IgD-negative memory B cell (primary cell): Measurements from ENCODE around the gene MAP3K2. TPM values are rescaled to one million over a fixed set of nuclear protein-coding genes. Genes with fewer than 3 reads are reported as not detected.

Experiments
- H3K27ac Mint-ChIP-seq, 3 donors: one replicate each; pipeline ENCODE4 v1.8.0; 2020 to 2022; ENCODE audit warnings: mild to moderate bottlenecking in 3 of 3, mixed read lengths in 3 of 3, moderate library complexity in 1 of 3
- H3K27me3 Mint-ChIP-seq: one replicate; pipeline ENCODE4 v1.8.0; 2021; ENCODE audit warnings: mixed read lengths
- H3K36me3 Mint-ChIP-seq: one replicate; pipeline ENCODE4 v1.8.0; 2020; ENCODE audit warnings: mild to moderate bottlenecking, mixed read lengths
- H3K4me1 Mint-ChIP-seq, 3 donors: one replicate each; pipeline ENCODE4 v1.8.0; 2020 to 2022; ENCODE audit warnings: mixed read lengths in 3 of 3, mild to moderate bottlenecking in 1 of 3
- H3K4me3 Mint-ChIP-seq, 4 donors: one replicate each; pipeline ENCODE4 v1.8.0; 2020 to 2022; ENCODE audit warnings: mild to moderate bottlenecking in 4 of 4, mixed read lengths in 4 of 4, moderate library complexity in 3 of 4
- H3K9me3 Mint-ChIP-seq, 3 donors: one replicate each; pipeline ENCODE4 v1.8.0; 2020 to 2021; ENCODE audit warnings: mixed read lengths in 3 of 3, mild to moderate bottlenecking in 1 of 3
- polyA plus RNA-seq: library from polyadenylated mRNA; unstranded; fragments of 300-500 nt; fragmentation: Illumina TruSeq; gene quantifications from one replicate; pipeline ENCODE4 v1.2.3, GENCODE V29; 2021

Gene MAP3K2
- polyA plus RNA-seq, 1 donor from 2014 or later, result 66.8 TPM

DNA sequence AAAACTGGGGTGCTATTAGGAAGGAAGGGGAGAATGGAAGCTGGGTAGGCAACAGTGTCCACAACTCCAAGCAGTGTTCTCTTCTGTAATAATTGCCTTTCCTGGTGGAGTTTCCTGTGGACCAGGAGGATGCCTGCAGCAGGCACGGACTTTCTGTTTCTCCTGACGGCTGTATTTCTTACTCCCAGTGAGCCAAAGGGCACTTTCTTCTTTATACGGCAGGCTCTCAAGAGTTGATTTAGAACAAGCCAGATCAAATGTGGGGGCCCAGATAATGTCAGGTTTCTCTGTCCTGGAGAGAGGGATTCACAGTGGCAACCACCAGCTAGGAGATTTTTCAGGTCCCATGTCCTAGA lies 17.5 kb upstream of the MAP3K2 start:
- Mint-ChIP-seq H3K4me3 (peak overlapping the region in 2 of 4 donors; percentile 39 to 73), H3K9me3 (no peaks in the 10 kb centered on the region), H3K27me3 (no peaks in the 10 kb centered on the region), H3K4me1 (peaks cover 20 to 25% (median 23%) of the 10 kb centered on the region in 3 donors), H3K36me3 (no peaks in the 10 kb centered on the region), H3K27ac (no peak overlapping the region)

DNA sequence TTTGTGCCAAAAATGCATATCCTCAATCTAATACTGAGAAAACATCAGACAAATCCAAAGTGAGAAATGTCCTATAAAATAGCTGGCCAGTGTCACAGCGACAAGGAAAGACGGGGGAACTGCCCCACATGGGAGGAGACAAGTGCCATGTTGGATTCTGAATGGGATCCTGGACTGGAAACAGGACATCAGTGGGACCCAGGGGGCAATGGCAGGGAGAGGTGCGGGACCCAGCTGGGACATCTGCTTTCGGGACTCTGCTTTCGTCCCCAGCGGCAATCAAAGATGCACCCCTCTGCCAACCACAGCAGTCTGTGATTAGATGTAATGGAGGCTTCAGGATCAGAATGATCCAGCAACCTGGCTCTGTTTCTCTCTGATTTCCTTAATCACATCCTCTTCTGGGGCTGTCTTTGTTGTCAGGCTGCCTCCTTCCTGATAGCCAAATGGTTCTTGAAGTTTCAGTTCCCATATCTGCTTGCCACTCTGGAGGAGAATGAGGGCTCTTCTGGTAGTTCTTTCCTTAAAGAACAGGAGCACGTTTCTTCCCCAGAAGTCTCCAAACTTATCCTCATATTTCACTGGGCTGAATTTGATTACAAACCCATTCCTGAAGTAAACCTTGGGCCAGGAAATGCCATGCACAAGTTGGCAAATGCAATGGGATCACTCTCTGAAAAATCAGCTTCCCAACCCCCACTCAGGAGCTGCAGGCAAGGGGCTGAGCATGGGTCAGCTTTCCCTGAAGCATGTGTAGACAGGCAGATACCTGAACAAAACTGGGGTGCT lies 16.9 kb upstream of the MAP3K2 start:
- H3K4me3 Mint-ChIP-seq, result peak overlapping the region in 2 of 4 donors; percentile 42 to 73
- H3K27me3 Mint-ChIP-seq, result no peaks in the 10 kb centered on the region

DNA sequence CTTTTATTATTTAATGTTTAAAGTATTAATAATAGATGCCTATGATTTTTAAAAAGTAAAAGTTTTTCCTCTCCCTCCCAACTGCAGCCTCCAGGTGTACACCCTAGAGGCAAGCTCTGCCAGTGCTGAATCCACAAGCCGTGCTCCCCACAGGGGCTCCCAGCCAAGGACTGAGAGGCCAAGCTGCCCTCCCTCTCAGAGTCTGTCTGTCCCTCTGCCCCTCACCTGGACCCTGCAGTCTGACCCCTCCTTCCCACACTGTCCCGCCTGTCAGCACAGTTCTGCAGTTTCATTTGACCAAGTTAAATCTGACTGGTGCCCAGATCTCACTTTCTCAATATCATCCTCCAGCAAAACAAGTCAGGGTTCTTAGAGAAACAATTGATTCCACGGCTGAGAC lies 15.7 kb upstream of the MAP3K2 start:
- peaks cover 21 to 26% (median 23%) of the 10 kb centered on the region in 3 donors for H3K4me1 Mint-ChIP-seq
- H3K27me3 Mint-ChIP-seq, result no peaks in the 10 kb centered on the region
- H3K36me3 Mint-ChIP-seq, result no peaks in the 10 kb centered on the region
- H3K4me3 Mint-ChIP-seq, result peak overlapping the region in 2 of 4 donors; percentile 42 to 47
- H3K27ac Mint-ChIP-seq, result no peak overlapping the region
- H3K9me3 Mint-ChIP-seq, result no peaks in the 10 kb centered on the region

More for the DNA sequence above, 16.9 kb upstream of the MAP3K2 start:
- peak overlapping the region in 1 of 3 donors; percentile 5 for H3K27ac Mint-ChIP-seq
- no peaks in the 10 kb centered on the region for H3K36me3 Mint-ChIP-seq
- peaks cover 21 to 26% (median 21%) of the 10 kb centered on the region in 3 donors for H3K4me1 Mint-ChIP-seq
- no peaks in the 10 kb centered on the region for H3K9me3 Mint-ChIP-seq

DNA sequence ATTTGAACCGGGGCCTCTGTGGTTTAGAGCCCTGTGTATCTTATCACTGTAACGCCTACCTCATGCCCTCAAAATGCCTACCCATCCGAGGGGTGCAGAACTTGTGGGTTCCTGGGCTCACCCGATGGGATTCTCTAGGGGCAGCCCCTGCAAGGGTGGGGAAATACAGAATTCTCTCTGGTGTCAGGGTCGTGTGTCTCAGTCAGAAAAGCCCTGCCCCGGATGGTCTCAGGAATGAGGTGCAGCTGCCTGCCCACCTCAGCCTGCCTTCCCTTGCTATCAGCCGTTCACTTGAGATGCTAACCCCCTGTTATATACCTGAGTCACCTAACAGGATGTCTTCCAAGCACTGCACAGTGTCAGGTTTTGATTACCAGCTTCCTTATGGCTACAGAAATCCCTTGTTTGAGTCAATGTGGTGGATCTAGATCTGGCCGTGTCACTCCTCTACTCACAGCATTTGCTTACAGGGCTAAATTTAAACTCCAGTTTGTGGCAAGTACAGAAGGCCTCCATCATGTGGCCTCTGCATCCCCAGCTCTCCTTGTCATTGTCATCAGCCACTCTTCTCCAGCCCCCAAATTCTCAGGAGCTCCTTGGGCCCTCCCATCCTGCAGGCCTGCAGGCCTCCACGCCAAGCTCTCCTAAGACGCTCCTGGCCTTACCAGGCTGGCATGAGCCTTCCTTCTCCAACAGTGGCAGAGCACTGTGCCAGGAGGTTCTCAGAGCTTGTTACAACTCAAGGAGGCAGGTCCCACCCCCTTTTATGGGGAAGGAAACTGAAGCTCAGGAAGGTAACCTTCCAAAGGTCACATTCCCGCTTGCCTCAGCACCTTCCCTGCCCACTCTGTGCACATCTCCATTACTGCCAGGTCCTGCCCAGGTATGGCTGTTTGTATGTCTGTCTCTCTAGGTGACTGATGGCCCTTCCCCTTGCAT lies 14.3 kb upstream of the MAP3K2 start:
- H3K9me3 Mint-ChIP-seq, result no peaks in the 10 kb centered on the region
- H3K4me3 Mint-ChIP-seq, result peak overlapping the region in 1 of 4 donors; percentile 34
- no peak overlapping the region for H3K27ac Mint-ChIP-seq
- peaks cover 20 to 26% (median 21%) of the 10 kb centered on the region in 3 donors for H3K4me1 Mint-ChIP-seq
- no peaks in the 10 kb centered on the region for H3K36me3 Mint-ChIP-seq
- no peaks in the 10 kb centered on the region for H3K27me3 Mint-ChIP-seq

DNA sequence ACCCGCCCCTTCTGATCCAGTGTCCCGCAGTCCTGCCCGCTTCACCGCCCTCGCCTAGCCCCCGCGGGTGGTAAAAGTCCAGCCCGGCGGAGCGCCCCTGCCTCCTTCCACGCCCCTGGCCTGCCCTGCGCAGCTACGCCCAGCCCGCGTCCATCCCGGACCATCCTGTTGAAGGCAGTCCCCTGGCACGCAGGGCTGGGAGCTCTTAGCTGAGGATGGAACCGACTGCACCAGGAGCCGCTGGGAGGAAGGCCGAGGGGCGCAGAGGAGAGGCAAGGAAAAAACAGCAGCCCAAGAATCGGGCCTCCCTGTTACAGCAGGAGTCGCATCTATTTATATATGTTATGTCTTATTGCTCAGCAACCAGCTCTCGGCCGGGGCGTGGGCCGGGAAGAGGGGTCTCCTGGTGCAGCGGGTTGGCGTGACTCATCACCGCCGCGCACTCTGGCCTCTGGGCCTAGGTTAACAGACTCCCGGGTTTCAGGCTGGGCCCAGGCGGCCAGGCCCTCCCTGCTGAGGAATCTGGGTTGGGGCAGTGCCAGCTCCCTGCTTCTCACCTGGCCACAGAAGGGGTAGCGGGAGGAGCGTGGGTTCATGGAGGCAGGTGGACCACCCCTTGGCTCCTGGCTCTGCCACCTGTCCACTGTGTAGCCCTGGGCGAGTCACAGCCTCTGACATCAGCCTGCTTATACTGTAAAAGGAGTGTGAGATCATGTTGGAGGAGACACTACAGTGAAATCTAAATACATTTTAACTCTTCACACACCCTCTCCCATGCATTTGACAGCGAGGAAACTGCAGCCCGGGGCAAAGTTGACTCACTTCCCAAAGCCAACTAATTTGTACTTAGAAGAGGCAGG lies 13.4 kb upstream of the MAP3K2 start:
- H3K4me1 Mint-ChIP-seq, result peaks cover 20 to 26% (median 21%) of the 10 kb centered on the region in 3 donors
- no peaks in the 10 kb centered on the region for H3K9me3 Mint-ChIP-seq
- H3K36me3 Mint-ChIP-seq, result no peaks in the 10 kb centered on the region
- no peak overlapping the region for H3K27ac Mint-ChIP-seq
- H3K4me3 Mint-ChIP-seq, result no peak overlapping the region
- no peaks in the 10 kb centered on the region for H3K27me3 Mint-ChIP-seq

DNA sequence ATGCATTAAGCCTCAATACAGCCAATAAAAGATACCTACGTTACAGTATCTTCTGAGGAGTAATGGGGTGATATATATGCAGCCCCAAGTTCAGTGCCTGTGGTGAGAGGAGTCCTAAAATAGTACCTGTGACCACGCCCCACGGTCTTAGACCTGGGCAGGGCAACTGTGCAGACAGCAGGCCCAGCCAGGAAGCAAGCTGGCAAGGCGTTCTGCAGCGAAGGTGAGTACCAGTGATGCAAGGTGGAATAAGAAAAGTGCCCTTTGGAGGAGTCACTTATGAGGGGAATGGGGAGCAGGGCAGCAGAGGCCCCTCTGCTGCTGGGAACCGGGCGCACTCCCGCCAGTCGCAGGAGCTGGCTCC lies 12.7 kb upstream of the MAP3K2 start:
- no peaks in the 10 kb centered on the region for H3K27me3 Mint-ChIP-seq

DNA sequence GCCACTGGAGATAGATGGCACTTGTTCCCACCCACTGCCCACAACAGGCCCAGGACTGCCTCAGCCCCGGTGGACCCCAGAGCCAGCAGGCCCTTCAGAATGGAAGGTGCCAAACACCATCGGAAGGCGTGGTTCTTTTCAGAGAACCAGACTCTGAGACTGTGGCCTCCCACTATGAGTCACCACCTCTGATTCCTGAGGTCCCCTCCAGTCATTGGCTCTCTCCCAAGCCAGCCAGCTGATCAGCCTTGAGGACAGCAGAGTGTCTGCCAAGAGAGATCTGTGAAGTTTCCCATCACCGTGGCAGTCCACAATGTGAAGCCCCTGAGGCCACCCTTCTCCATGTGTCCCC lies 10.4 kb upstream of the MAP3K2 start:
- Mint-ChIP-seq H3K27me3 (no peaks in the 10 kb centered on the region), H3K4me3 (peak overlapping the region in 1 of 4 donors; percentile 60), H3K36me3 (peaks cover 2% of the 10 kb centered on the region), H3K9me3 (peaks cover 0 to 2% (median 0%) of the 10 kb centered on the region in 3 donors), H3K27ac (peak overlapping the region in 1 of 3 donors; percentile 86), H3K4me1 (peaks cover 7 to 11% (median 10%) of the 10 kb centered on the region in 3 donors)

More for the DNA sequence above, 12.7 kb upstream of the MAP3K2 start:
- Mint-ChIP-seq H3K4me3 (no peak overlapping the region), H3K4me1 (peaks cover 20 to 26% (median 21%) of the 10 kb centered on the region in 3 donors), H3K36me3 (no peaks in the 10 kb centered on the region), H3K27ac (no peak overlapping the region), H3K9me3 (no peaks in the 10 kb centered on the region)

DNA sequence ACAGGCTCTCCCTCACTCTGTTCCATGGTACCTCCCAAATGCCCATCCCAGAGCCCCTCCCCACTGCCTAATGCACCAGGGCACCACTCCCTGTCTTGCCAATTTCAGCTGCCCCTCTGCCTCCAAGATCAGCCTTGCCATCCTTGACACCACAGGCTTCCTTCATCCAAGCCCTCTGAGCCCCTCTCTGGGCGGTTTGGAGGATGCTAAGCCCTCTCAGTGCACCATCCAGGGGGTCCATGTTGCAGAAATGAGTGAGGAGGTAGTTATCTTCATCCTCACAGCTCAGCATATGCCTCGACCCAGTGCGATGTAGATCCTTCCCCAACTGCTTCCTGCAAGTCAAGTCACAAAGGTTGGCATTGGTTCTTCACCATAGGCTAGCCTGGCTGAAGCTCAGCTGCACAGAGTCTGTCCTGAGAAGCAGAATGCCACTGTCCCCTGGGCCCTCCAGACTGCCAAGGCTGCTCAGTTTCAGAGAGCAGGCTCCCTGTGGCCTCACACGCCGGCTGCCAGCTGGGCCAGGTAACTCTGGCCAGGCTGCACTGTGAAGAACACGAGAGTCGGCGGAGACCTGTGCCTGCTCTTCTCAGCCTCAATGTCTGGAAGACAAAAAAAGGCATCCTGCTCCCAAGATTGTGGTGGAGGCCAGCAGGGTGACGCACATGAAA lies 9.9 kb upstream of the MAP3K2 start:
- Mint-ChIP-seq H3K4me3 (no peak overlapping the region), H3K27me3 (no peaks in the 10 kb centered on the region), H3K4me1 (peaks cover 7 to 12% (median 10%) of the 10 kb centered on the region in 3 donors), H3K36me3 (peaks cover 4% of the 10 kb centered on the region), H3K27ac (no peak overlapping the region), H3K9me3 (peaks cover 0 to 2% (median 0%) of the 10 kb centered on the region in 3 donors)

DNA sequence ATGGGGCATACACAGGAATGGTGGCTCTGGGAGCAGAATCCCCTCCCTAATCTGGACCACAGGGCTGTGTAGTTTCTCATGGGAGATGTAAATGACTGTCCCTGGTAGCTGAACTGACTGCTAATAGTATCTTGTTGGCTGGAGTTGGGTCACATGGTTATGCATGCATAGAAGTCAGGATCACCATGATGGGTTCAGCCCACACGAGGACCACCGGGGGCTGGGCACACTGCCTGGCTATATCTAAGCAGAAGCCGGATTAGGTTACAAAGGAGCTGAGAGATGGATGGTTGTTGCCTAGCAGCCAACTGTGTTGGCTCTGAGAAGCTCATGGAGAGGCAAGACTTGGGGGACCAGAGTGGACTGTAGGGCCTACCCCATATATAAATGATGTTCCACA lies 6.7 kb upstream of the MAP3K2 start:
- peak overlapping the region in 1 of 3 donors; percentile 14 for H3K27ac Mint-ChIP-seq
- peaks cover 16 to 21% (median 17%) of the 10 kb centered on the region in 3 donors for H3K4me1 Mint-ChIP-seq
- peaks cover 5% of the 10 kb centered on the region for H3K36me3 Mint-ChIP-seq
- H3K9me3 Mint-ChIP-seq, result peaks cover 0 to 2% (median 0%) of the 10 kb centered on the region in 3 donors
- no peak overlapping the region for H3K4me3 Mint-ChIP-seq
- peaks cover 2% of the 10 kb centered on the region for H3K27me3 Mint-ChIP-seq

DNA sequence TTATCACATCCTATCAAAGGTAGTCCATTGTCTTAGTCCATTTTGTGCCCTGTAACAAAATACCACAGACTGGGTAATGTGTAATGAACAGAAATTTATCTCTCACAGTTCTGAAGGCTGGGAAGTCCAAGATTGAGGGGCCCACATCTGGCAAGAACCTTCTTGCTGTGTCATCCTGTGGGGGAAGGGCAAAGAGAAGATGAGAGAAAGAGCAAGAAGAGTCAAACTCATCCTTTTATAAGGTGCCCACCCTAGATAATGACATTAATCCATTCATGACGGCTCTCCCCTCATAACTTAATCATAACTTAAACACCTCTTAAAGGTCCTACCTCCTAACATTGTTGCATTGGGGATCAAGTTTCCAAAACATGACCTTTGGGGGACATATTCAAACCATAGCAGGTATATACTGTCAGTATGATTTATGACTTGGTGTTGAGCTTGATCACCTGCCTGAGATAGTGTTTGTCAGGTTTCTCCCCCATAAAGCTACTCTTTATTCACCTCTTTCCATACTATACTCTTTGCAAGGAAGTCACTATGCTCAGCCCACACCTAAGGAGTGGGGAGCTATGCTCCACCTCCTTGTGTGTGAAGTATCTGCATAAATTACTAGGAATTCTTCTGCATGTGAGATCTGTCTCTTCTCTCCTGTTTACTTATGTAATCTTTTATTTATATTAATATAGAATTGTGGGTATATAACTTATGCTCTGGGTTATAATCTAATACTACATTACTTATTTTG lies 5.2 kb upstream of the MAP3K2 start:
- peaks cover 2% of the 10 kb centered on the region for H3K27me3 Mint-ChIP-seq
- peaks cover 5% of the 10 kb centered on the region for H3K36me3 Mint-ChIP-seq
- H3K9me3 Mint-ChIP-seq, result peaks cover 0 to 2% (median 0%) of the 10 kb centered on the region in 3 donors
- H3K27ac Mint-ChIP-seq, result peak overlapping the region in 1 of 3 donors; percentile 57
- peak overlapping the region in 1 of 4 donors; percentile 9 for H3K4me3 Mint-ChIP-seq
- peaks cover 24 to 32% (median 29%) of the 10 kb centered on the region in 3 donors for H3K4me1 Mint-ChIP-seq

DNA sequence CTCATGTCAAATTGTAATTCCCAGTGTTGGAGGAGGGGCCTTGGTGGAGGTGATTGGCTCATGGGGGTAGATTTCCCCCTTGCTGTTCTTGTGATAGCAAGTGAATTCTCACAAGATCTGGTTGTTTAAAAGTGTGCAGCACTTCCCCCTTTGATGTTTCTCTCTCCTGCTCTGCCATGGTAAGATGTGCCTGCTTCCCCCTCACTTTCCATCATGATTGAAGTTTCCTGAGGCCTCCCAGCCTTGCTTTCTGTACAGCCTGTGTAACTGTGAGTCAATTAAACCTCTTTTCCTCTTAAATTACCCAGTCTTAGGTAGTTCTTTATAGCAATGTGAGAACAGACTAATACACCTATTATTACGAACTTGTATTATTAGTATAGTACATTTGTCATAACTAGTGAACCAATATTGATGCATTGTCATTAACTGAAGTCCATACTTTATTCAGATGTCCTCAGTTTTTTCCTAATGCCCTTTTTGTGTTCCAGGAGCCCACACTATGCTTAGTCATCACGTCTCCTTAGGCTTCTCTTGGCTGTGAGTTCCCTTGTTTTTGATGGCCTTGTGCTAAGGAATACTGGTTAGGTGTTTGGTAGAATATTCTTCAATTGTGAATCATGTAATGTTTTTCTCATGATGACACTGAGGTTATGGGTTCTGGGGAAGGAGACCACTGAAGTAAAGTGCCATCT lies 4.5 kb upstream of the MAP3K2 start:
- Mint-ChIP-seq H3K4me1 (peaks cover 24 to 32% (median 29%) of the 10 kb centered on the region in 3 donors), H3K9me3 (peaks cover 0 to 2% (median 0%) of the 10 kb centered on the region in 3 donors), H3K27ac (peak overlapping the region; percentile 44 to 90 (median 57)), H3K27me3 (peaks cover 2% of the 10 kb centered on the region), H3K36me3 (peaks cover 5% of the 10 kb centered on the region), H3K4me3 (peak overlapping the region in 1 of 4 donors; percentile 9)

DNA sequence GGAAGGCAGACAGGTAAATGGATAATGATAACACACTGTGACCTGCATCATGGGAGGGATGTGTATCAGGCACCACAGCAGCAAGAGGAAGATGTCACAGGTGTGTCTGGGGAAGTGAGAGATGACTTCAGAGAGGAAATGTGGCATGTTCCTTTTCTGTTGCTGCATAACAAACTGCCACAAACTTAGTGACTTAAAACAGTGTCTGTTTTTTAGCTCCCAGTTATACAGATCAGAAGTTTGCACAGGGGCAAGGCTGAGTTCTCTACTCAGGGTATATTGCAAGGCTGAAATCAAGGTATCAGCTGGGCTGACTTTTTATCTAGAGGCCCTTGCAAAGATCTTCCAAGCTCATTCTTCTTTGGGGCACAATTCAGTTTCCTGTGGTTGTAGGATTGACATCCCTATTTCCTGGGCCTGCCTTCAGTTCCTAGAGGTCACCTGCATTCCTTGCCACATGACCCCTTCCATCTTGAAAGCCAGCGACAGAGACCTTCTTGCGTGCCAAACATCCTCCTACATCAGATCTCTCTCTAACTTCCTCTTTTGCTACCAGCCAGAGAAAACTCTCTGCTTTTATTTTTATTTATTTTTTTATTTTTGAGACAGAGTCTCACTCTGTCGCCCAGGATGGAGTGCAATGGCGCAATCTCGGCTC lies 2.1 kb upstream of the MAP3K2 start:
- H3K4me1 Mint-ChIP-seq, result peaks cover 29 to 52% (median 47%) of the 10 kb centered on the region in 3 donors
- H3K9me3 Mint-ChIP-seq, result peaks cover 0 to 2% (median 0%) of the 10 kb centered on the region in 3 donors
- peaks cover 5% of the 10 kb centered on the region for H3K36me3 Mint-ChIP-seq
- H3K4me3 Mint-ChIP-seq, result peak overlapping the region; percentile 71 to 92 (median 77)
- peak overlapping the region; percentile 94 to 99 (median 98) for H3K27ac Mint-ChIP-seq
- H3K27me3 Mint-ChIP-seq, result peaks cover 2% of the 10 kb centered on the region
